GM06990 (cell line): Measurements from ENCODE around the gene APPBP2.
"Not testable (repeated sequence)": the region's sequence is repeated elsewhere in the genome, so short reads cannot be mapped to it uniquely, and the experiment has no call there.

ENCODE experiments used
- DNase-seq: peaks from one replicate; pipeline ENCODE4 v3.0.0-alpha.2; 2011; ENCODE audit not compliant: insufficient read length; ENCODE audit errors: extremely low read depth
- H3K27me3 ChIP-seq: replicated peaks from 2 replicates; pipeline ENCODE4 v1.6.0; 2011; ENCODE audit warnings: low read length; ENCODE audit not compliant: control insufficient read depth, insufficient read depth
- H3K36me3 ChIP-seq: 2 replicates; pipeline ENCODE4 v1.5.1; 2011; ENCODE audit warnings: low read length; ENCODE audit not compliant: control insufficient read depth, insufficient read depth
- H3K4me3 ChIP-seq: replicated peaks from 2 replicates; pipeline ENCODE4 v1.5.1; 2011; ENCODE audit warnings: low read depth, mild to moderate bottlenecking, control low read depth, low read length
- TF ChIP-seq, protein P1 (sequence below): IDR thresholded peaks from 2 replicates; pipeline ENCODE4 v1.5.1; 2011; ENCODE audit warnings: low read length, control low read depth, mild to moderate bottlenecking, inconsistent platforms; ENCODE audit not compliant: insufficient read depth, poor library complexity, severe bottlenecking

The APPBP2 gene

DNA sequence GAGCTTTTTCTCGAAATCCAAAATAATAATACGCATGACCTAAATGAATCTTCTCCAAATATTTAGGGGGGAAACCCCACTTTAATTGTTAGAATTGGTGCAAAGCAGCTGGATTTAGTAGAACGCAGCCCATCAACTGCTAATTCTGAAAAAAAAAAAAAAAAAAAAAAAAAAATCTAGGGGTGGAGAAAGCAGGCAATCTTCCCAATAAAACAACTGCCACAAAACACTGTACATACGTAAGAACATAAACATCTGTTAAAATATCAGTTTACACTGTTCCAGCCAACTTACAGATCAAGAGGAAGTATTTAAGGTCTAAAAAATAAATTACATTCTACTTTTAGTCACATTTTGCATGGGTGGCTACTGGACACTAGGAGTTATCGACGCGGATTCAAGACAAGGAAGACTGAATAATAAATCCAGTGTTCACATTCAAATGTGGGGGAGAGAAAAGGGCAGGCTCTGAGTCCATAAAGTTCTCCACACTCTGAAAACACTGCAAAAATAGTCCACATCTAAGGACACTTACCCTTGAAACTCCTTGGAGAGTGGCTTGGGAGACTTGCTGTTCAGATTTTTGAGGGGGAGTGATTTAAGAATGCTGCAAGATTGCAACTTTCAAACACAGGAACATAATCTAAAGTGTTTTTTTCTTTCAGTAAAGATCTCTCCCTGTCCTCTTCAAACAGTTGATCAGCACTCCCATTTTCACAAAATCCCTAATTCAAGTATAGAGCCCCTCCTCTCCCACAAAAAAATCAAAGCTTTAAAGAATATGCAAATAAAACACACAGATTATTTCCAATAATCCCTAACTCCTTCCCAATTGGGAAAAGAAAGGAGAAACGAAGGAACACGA lies 1.3 kb downstream of the APPBP2 start:
- Histone ChIP-seq H3K36me3 (no peaks in the 10 kb centered on the region; the same call in 1 of the 2 replicates), H3K27me3 (no peaks in the 10 kb centered on the region), H3K4me3 (peak overlapping the region; percentile 75)
- no peak for DNase-seq
- TF ChIP-seq, protein P1, sequence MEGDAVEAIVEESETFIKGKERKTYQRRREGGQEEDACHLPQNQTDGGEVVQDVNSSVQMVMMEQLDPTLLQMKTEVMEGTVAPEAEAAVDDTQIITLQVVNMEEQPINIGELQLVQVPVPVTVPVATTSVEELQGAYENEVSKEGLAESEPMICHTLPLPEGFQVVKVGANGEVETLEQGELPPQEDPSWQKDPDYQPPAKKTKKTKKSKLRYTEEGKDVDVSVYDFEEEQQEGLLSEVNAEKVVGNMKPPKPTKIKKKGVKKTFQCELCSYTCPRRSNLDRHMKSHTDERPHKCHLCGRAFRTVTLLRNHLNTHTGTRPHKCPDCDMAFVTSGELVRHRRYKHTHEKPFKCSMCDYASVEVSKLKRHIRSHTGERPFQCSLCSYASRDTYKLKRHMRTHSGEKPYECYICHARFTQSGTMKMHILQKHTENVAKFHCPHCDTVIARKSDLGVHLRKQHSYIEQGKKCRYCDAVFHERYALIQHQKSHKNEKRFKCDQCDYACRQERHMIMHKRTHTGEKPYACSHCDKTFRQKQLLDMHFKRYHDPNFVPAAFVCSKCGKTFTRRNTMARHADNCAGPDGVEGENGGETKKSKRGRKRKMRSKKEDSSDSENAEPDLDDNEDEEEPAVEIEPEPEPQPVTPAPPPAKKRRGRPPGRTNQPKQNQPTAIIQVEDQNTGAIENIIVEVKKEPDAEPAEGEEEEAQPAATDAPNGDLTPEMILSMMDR: no peak

DNA sequence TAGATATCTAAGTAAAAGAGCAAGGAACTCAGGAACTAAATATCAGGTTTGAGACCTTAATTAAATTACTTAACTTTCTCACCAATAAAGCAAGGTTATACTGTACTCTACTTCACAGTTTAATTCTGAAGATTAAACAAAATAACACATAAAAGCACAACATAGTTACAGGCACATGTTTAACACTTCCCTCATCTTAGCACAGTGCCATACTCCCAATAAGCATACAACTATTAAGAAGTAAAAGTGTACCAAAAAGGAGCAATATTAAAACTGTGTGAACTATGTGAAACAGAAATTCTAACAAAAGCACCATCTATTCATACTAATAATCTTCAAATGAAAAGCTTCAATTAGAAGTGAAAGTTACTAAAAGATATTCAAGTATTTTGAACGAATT lies 2.2 kb downstream of the APPBP2 start:
- TF ChIP-seq, protein P1: no peak
- Histone ChIP-seq H3K4me3 (peak overlapping the region; percentile 75), H3K27me3 (no peaks in the 10 kb centered on the region), H3K36me3 (no peaks in the 10 kb centered on the region; the same call in none of the 2 replicates)
- DNase-seq: no peak

DNA sequence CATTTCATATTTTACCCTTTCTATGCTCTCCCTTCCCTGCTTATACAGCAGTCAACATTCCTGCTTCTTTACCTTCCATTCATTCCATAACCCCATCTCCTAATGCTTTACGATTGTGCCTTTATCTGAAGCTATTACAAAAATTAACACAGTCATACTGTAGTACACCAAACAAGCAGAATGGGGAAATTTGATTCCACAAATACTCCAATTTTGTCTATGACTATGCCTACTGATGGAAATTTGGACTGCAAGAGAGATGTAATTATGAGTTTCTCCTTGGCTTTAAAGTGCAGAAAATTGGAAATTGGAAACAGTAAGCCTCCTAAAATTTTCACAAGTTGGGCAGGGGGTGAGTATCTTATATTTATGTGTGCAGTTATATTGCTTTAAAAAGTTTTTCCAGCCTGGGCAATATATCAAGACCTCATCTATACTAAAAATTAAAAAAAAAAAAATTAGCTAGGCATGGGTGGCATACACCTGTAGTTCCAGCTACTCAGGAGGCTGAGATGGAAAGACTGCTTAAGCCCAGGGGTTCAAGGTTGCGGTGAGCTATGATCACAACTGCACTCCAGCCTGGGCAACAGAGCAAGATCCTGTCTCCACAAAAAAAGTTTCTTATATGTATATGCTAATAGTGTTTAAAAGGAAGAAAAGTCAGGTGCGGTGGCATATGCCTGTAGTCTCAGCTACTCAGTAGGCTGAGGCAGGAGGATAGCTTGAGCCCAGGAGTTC lies 3.0 kb downstream of the APPBP2 start:
- H3K4me3 ChIP-seq: no peak overlapping the region
- H3K27me3 ChIP-seq: no peaks in the 10 kb centered on the region
- H3K36me3 ChIP-seq: peaks cover 2% of the 10 kb centered on the region
- TF ChIP-seq, protein P1: no peak
- no peak for DNase-seq

DNA sequence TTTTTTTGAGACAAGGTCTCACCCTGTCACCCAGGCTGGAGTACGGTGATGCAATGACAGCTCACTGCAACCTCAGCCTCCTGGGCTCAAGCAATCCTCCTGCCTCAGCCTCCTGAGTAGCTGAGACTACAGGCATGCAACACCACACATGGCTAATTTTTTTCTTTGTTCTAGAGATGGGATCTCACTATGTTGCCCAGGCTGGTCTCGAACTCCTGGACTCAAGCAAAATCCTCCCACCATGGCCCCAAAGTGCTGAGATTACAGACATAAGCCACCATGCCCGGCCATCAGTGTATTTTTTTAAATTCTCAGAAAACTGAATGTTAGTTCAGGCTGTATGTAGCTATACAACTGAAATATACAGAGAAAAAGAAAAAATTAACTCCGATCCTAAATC lies 6.2 kb downstream of the APPBP2 start:
- H3K27me3 ChIP-seq: no peaks in the 10 kb centered on the region
- TF ChIP-seq, protein P1: no peak
- H3K4me3 ChIP-seq: no peak overlapping the region
- H3K36me3 ChIP-seq: peaks cover 2% of the 10 kb centered on the region
- DNase-seq: no peak

DNA sequence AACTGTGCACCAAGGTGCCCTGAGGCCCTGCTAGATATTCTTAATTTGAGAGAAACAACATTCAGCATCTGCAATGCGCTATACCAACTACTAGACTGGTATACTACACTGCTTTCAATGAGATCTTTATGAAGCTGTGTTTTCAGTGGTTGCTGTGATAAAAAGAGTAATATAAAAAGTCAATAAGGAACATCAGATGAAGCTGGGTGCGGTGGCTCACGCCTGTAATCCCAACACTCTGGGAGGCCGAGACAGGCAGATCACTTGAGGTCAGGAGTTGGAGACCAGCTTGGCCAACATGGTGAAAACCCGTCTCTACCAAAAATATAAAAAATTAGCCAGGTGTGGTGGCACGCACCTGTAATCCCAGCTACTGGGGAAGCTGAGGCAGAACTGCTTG lies 10.4 kb downstream of the APPBP2 start:
- not testable (repeated sequence) for H3K27me3 ChIP-seq, H3K36me3 ChIP-seq, DNase-seq, H3K4me3 ChIP-seq

DNA sequence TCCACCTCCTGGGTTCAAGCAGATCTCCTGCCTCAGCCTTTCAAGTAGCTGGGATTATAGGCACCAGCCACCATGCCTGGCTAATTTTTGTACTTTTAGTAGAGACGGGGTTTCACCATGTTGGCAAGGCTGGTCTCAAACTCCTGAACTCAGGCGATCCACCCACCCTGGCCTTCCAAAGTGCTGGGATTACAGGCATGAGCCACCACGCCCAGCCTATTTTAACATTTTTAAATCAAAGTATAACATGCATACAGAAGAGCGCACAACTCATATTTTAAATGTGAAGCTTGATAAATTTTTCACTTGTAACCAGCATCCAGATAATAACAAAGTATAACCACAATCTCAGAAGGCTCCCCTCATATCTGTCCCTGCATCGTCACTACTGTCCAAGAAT lies 10.8 kb downstream of the APPBP2 start:
- not testable (repeated sequence) for DNase-seq, H3K36me3 ChIP-seq, H3K4me3 ChIP-seq, H3K27me3 ChIP-seq
